Panc1 (cell line): ENCODE data around the gene CDC5L. TPM values are rescaled to one million over a fixed set of nuclear protein-coding genes. Genes with fewer than 3 reads are reported as not detected.

Source experiments
- ATAC-seq: fragments of 200-7000 bp; cut with Tn5 transposase; 2 replicates; pipeline ENCODE4 v1.9.1; 2020; ENCODE audit warnings: mild to moderate bottlenecking, moderate library complexity
- BruUV-seq: library from RNA; stranded (reverse); fragments of 400-500 nt; replicated peaks from 2 replicates; lab custom pipeline; 2021; lab: Mats Ljungman, UMichigan
- CTCF ChIA-PET: fragments of 300-600 bp; sonication (Branson Sonifier 250); formaldehyde crosslinking; loops from one replicate; lab custom pipeline; 2022; ENCODE audit warnings: antibody characterized with exemption; lab: Charles Lee
- POLR2A ChIA-PET: fragments of 300-600 bp; sonication (Branson Sonifier 250); formaldehyde crosslinking; loops from one replicate; lab custom pipeline; 2022; ENCODE audit warnings: antibody characterized with exemption; lab: Charles Lee
- DNase-seq: peaks from one replicate; pipeline ENCODE4 v3.0.0-alpha.2; 2010; ENCODE audit warnings: low read depth, low spot score
- H3K27ac ChIP-seq: 2 replicates; pipeline ENCODE4 v1.5.1; 2011; ENCODE audit warnings: mild to moderate bottlenecking, low read length, inconsistent platforms
- H3K27me3 ChIP-seq: fragments of 200-500 bp; sonication (Bioruptor generic); 2 replicates; pipeline ENCODE4 v1.6.0; 2014; ENCODE audit warnings: low read length, inconsistent platforms; ENCODE audit not compliant: control insufficient read depth, insufficient read depth
- H3K36me3 ChIP-seq: fragments of 200-500 bp; sonication (Bioruptor generic); 2 replicates; pipeline ENCODE4 v1.5.1; 2014; ENCODE audit warnings: inconsistent platforms, mild to moderate bottlenecking, low read length, moderate library complexity; ENCODE audit not compliant: control insufficient read depth, insufficient read depth
- H3K4me1 ChIP-seq: 2 replicates; pipeline ENCODE4 v1.5.1; 2011; ENCODE audit warnings: inconsistent platforms, mild to moderate bottlenecking, low read length, moderate library complexity; ENCODE audit not compliant: control insufficient read depth, insufficient read depth
- H3K4me3 ChIP-seq, 2 experiments: 2 replicates each; pipeline ENCODE4 v1.5.1; 2011 to 2012; ENCODE audit warnings: low read depth in 2 of 2, low read length in 2 of 2, mild to moderate bottlenecking in 2 of 2, inconsistent platforms in 1 of 2, moderate library complexity in 1 of 2
- H3K9me3 ChIP-seq: fragments of 200-500 bp; sonication (Bioruptor generic); 2 replicates; pipeline ENCODE4 v1.5.1; 2014; ENCODE audit warnings: low read depth, mild to moderate bottlenecking, inconsistent platforms, low read length, moderate library complexity; ENCODE audit not compliant: control insufficient read depth, insufficient read depth
- CTCF ChIP-seq: fragments of 450-650 bp; IDR thresholded peaks from 2 replicates; pipeline ENCODE4 v1.5.1; 2017; ENCODE audit warnings: mild to moderate bottlenecking
- POLR2AphosphoS5 ChIP-seq: IDR thresholded peaks from 2 replicates; pipeline ENCODE4 v1.6.1; 2012; ENCODE audit warnings: mild to moderate bottlenecking, low read depth, low read length, moderate library complexity
- REST ChIP-seq, 2 experiments: IDR thresholded peaks; 2 replicates each; pipeline ENCODE4 v1.6.1; 2011 to 2012; ENCODE audit warnings: low read depth in 2 of 2, control low read depth in 1 of 2, low read length in 1 of 2, mild to moderate bottlenecking in 1 of 2, moderate library complexity in 1 of 2; ENCODE audit not compliant: insufficient read depth in 1 of 2
- SIN3A ChIP-seq: IDR thresholded peaks from 2 replicates; pipeline ENCODE4 v1.6.1; 2012; ENCODE audit warnings: low read depth, mild to moderate bottlenecking, low read length, moderate library complexity, borderline replicate concordance; ENCODE audit not compliant: insufficient read depth
- TCF7L2 ChIP-seq: IDR thresholded peaks from 2 replicates; pipeline ENCODE4 v1.6.1; 2011; ENCODE audit warnings: mild to moderate bottlenecking, low read depth, low read length, inconsistent platforms
- in situ Hi-C: cut with HindIII; loops from 2 replicates; pipeline ENCODE4 v1.10.0; 2016; ENCODE audit warnings: low sequenced_read_pairs, low pct_unique_long_range_greater_than_20kb
- intact Hi-C: fragments of 100-400 bp; cut with micrococcal nuclease; formaldehyde crosslinking; loops from one replicate; pipeline ENCODE4 v1.10.0; 2022; ENCODE audit not compliant: unreplicated experiment
- total RNA-seq: library from RNA; stranded (reverse); gene quantifications from one replicate; pipeline ENCODE4 v1.2.1, GENCODE V29; 2021; ENCODE audit not compliant: unreplicated experiment

The CDC5L gene
- total RNA-seq, 1 experiment from 2014 or later = 23.3 TPM

GRCh38 chr6:44456070-44456965 is 68.8 kb downstream of the CDC5L start:
- BruUV-seq = no TSS peak
- POLR2A ChIA-PET = no interaction called here

GRCh38 chr6:44456966-44457292 is 69.4 kb downstream of the CDC5L start:
- H3K4me3 ChIP-seq = no peak overlapping the region
- no peaks in the 10 kb centered on the region for H3K9me3 ChIP-seq
- in situ Hi-C loops = no loop called here
- no peaks in the 10 kb centered on the region for H3K4me1 ChIP-seq
- CTCF ChIA-PET = no interaction called here
- no peaks in the 10 kb centered on the region for H3K36me3 ChIP-seq
- no peaks in the 10 kb centered on the region; the same call in 1 of the 2 replicates for H3K27me3 ChIP-seq
- no TSS peak for BruUV-seq
- no peak for ATAC-seq
- intact Hi-C loops = loop anchor here (2.0 kb wide), 1 partner anchor 26 kb away; no protein-coding TSS in a partner anchor
- no peak overlapping the region for H3K27ac ChIP-seq
- DNase-seq = no peak
- TF ChIP-seq REST (IDR thresholded peaks at IDR 0.05; ENCODE audit: insufficient read depth in 1 of 2, low read depth in 2 of 2, low read length in 1 of 2) (no peak), TCF7L2 (no peak), CTCF (no peak), POLR2AphosphoS5 (no peak), SIN3A (no peak)
- POLR2A ChIA-PET = no interaction called here

More at GRCh38 chr6:44456070-44456965, 68.8 kb downstream of the CDC5L start:
- DNase-seq (no peak), ATAC-seq (peak; percentile 86)
- intact Hi-C loops (loop anchor here (2.0 kb wide), 1 partner anchor 26 kb away; no protein-coding TSS in a partner anchor), in situ Hi-C loops (no loop called here)
- Histone ChIP-seq H3K4me1 (no peaks in the 10 kb centered on the region), H3K27ac (no peak overlapping the region), H3K4me3 (no peak overlapping the region), H3K36me3 (no peaks in the 10 kb centered on the region), H3K27me3 (no peaks in the 10 kb centered on the region; the same call in 1 of the 2 replicates), H3K9me3 (no peaks in the 10 kb centered on the region)
- CTCF ChIA-PET = interaction anchor here (2.4 kb wide), 1 partner anchor 13 kb away, joined by 10 read pairs; no protein-coding TSS in a partner anchor
- TF ChIP-seq CTCF = peak; percentile 93
- TF ChIP-seq POLR2AphosphoS5 = no peak
- TF ChIP-seq SIN3A = no peak
